Activated B cell treated with CpG ODN at 0.5 μM for 24 hours (primary cell): ENCODE data around the gene IGSF21. TPM values are rescaled to one million over a fixed set of nuclear protein-coding genes. Genes with fewer than 3 reads are reported as not detected.

ENCODE experiments used
- ATAC-seq: fragments of 200-7000 bp; cut with Tn5 transposase; one replicate; pipeline ENCODE4 v1.10.0; 2021; ENCODE audit warnings: low read depth, mild to moderate bottlenecking, moderate library complexity
- CTCF ChIA-PET: fragments of 350-600 bp; sonication (Branson Sonifier 250); formaldehyde crosslinking; loops from one replicate; lab custom pipeline; 2021; ENCODE audit warnings: antibody characterized with exemption; lab: Charles Lee
- POLR2A ChIA-PET: fragments of 350-600 bp; sonication (Branson Sonifier 250); formaldehyde crosslinking; loops from one replicate; lab custom pipeline; 2021; ENCODE audit warnings: antibody characterized with exemption; lab: Charles Lee
- DNase-seq: peaks from one replicate; pipeline ENCODE4 v3.0.0; 2022
- H3K27ac Mint-ChIP-seq: one replicate; pipeline ENCODE4 v1.8.0; 2020; ENCODE audit warnings: mixed read lengths
- H3K27me3 Mint-ChIP-seq: one replicate; pipeline ENCODE4 v1.8.0; 2021; ENCODE audit warnings: mixed read lengths
- H3K36me3 Mint-ChIP-seq: one replicate; pipeline ENCODE4 v1.8.0; 2021; ENCODE audit warnings: low read depth, mixed read lengths
- H3K4me1 Mint-ChIP-seq: one replicate; pipeline ENCODE4 v1.8.0; 2021; ENCODE audit warnings: mixed read lengths
- H3K4me3 Mint-ChIP-seq: one replicate; pipeline ENCODE4 v1.8.0; 2020; ENCODE audit warnings: mild to moderate bottlenecking, mixed read lengths
- H3K9me3 Mint-ChIP-seq: one replicate; pipeline ENCODE4 v1.8.0; 2020; ENCODE audit warnings: mixed read lengths
- CTCF ChIP-seq: fragments of 200-600 bp; IDR thresholded peaks from one replicate; pipeline ENCODE4 v1.8.0; 2022; ENCODE audit warnings: antibody characterized with exemption, mild to moderate bottlenecking
- intact Hi-C: fragments of 100-400 bp; cut with micrococcal nuclease; formaldehyde crosslinking; loops from one replicate; pipeline ENCODE4 v1.15.1; 2024
- total RNA-seq: library from RNA; stranded (reverse); gene quantifications from 2 replicates; pipeline ENCODE4 v1.2.3, GENCODE V29; 2022

The IGSF21 gene
- total RNA-seq, 1 donor from 2014 or later = not detected

GRCh38 chr1:18192182-18192581 lies 84.6 kb downstream of the IGSF21 start:
- Mint-ChIP-seq H3K4me1 (no peaks in the 10 kb centered on the region), H3K36me3 (no peaks in the 10 kb centered on the region), H3K27ac (no peak overlapping the region), H3K4me3 (no peak overlapping the region), H3K27me3 (peaks cover 24% of the 10 kb centered on the region), H3K9me3 (no peaks in the 10 kb centered on the region)
- ATAC-seq (no peak), DNase-seq (no peak)
- no peak for TF ChIP-seq CTCF
- POLR2A ChIA-PET = no interaction called here
- intact Hi-C loops = no loop called here
- CTCF ChIA-PET = no interaction called here

DNA sequence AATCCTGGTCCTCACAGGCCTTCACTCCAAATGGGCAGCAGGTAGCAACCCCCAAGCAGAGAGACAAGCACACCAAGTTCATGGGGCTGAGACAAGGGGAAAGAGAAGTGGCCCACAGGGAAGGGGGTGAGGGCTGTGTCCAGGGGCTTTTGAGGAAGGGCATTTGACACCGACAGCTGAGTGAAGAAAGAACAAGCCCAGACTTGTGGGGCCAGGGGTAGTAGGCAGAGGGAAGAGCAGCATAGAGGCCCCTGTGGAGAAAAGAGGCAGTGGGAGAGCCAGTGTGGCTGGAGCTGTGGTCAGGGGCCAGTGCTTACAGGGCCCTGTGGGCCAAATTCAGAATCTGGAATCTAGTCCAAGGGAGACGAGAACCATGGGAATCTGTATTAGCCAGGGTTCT lies 85.4 kb downstream of the IGSF21 start:
- ATAC-seq (no peak), DNase-seq (no peak)
- intact Hi-C loops = no loop called here
- H3K4me3 Mint-ChIP-seq = no peak overlapping the region
- ChIA-PET CTCF (no interaction called here), POLR2A (no interaction called here)
- H3K4me1 Mint-ChIP-seq = no peaks in the 10 kb centered on the region
- H3K9me3 Mint-ChIP-seq = no peaks in the 10 kb centered on the region
- H3K27me3 Mint-ChIP-seq = peaks cover 24% of the 10 kb centered on the region
- no peak for TF ChIP-seq CTCF
- no peak overlapping the region for H3K27ac Mint-ChIP-seq
- no peaks in the 10 kb centered on the region for H3K36me3 Mint-ChIP-seq

DNA sequence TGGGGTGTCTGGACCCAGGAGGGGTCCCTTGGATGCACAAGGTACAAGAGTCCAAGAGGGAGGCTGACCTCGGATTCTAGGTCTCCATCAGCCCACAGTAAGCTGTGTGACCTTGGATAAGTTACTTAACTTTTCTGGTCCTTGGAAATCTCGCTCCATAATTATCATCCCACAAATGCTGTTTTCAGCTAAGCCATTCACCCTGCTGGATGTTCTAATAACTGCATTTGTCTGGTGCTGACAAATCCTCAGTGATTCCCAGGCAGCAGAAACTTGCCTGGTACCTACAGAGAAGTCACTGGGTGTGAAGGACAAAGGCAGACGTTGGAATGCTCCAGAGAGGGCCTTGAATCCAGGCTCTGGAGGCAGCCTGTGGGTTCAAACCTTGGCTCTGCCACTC lies 89.7 kb downstream of the IGSF21 start:
- DNase-seq (no peak), ATAC-seq (no peak)
- intact Hi-C loops = no loop called here
- POLR2A ChIA-PET = no interaction called here
- peaks cover 40% of the 10 kb centered on the region for H3K27me3 Mint-ChIP-seq
- no peaks in the 10 kb centered on the region for H3K4me1 Mint-ChIP-seq
- TF ChIP-seq CTCF = no peak
- no peak overlapping the region for H3K27ac Mint-ChIP-seq
- CTCF ChIA-PET = no interaction called here
- no peaks in the 10 kb centered on the region for H3K36me3 Mint-ChIP-seq
- H3K4me3 Mint-ChIP-seq = no peak overlapping the region
- no peaks in the 10 kb centered on the region for H3K9me3 Mint-ChIP-seq

GRCh38 chr1:18198260-18198659 lies 90.7 kb downstream of the IGSF21 start:
- no peak for TF ChIP-seq CTCF
- ChIA-PET POLR2A (no interaction called here), CTCF (no interaction called here)
- DNase-seq (no peak), ATAC-seq (no peak)
- Mint-ChIP-seq H3K27ac (no peak overlapping the region), H3K4me3 (no peak overlapping the region), H3K36me3 (no peaks in the 10 kb centered on the region), H3K4me1 (no peaks in the 10 kb centered on the region), H3K9me3 (no peaks in the 10 kb centered on the region), H3K27me3 (peaks cover 31% of the 10 kb centered on the region)
- intact Hi-C loops = no loop called here

GRCh38 chr1:18199462-18199861 lies 91.9 kb downstream of the IGSF21 start:
- Mint-ChIP-seq H3K27me3 (peaks cover 34% of the 10 kb centered on the region), H3K27ac (no peak overlapping the region), H3K9me3 (no peaks in the 10 kb centered on the region), H3K4me1 (no peaks in the 10 kb centered on the region), H3K36me3 (no peaks in the 10 kb centered on the region), H3K4me3 (no peak overlapping the region)
- intact Hi-C loops = no loop called here
- ATAC-seq = no peak
- ChIA-PET POLR2A (no interaction called here), CTCF (no interaction called here)
- TF ChIP-seq CTCF = no peak
- DNase-seq = no peak
